Activated CD8-positive, alpha-beta T cell treated with anti-CD3 and anti-CD28 coated beads for 36 hours (primary cell): ENCODE results near the gene FBXL19. TPM values are rescaled to one million over a fixed set of nuclear protein-coding genes. Genes with fewer than 3 reads are reported as not detected.

Source experiments
- ATAC-seq: fragments of 200-7000 bp; cut with Tn5 transposase; one replicate; pipeline ENCODE4 v1.10.0; 2021; ENCODE audit warnings: mild to moderate bottlenecking, moderate library complexity
- CTCF ChIA-PET: fragments of 350-600 bp; sonication (Branson Sonifier 250); formaldehyde crosslinking; loops from one replicate; lab custom pipeline; 2021; ENCODE audit warnings: antibody characterized with exemption; lab: Charles Lee
- POLR2A ChIA-PET: fragments of 350-600 bp; sonication (Branson Sonifier 250); formaldehyde crosslinking; loops from one replicate; lab custom pipeline; 2021; ENCODE audit warnings: antibody characterized with exemption; lab: Charles Lee
- DNase-seq: peaks from one replicate; pipeline ENCODE4 v3.0.0-alpha.2; 2020
- H3K27ac Mint-ChIP-seq: one replicate; pipeline ENCODE4 v1.8.0; 2021; ENCODE audit warnings: mild to moderate bottlenecking, mixed read lengths
- H3K27me3 Mint-ChIP-seq: one replicate; pipeline ENCODE4 v1.8.0; 2021; ENCODE audit warnings: mixed read lengths
- H3K36me3 Mint-ChIP-seq: one replicate; pipeline ENCODE4 v1.8.0; 2021; ENCODE audit warnings: low read depth, mixed read lengths
- H3K4me1 Mint-ChIP-seq: one replicate; pipeline ENCODE4 v1.8.0; 2021; ENCODE audit warnings: low read depth, mixed read lengths
- H3K4me3 Mint-ChIP-seq: one replicate; pipeline ENCODE4 v1.8.0; 2021; ENCODE audit warnings: mild to moderate bottlenecking, moderate library complexity, mixed read lengths
- H3K9me3 Mint-ChIP-seq: one replicate; pipeline ENCODE4 v1.8.0; 2021; ENCODE audit warnings: mixed read lengths
- CTCF ChIP-seq: fragments of 200-600 bp; IDR thresholded peaks from one replicate; pipeline ENCODE4 v1.8.0; 2022; ENCODE audit warnings: antibody characterized with exemption, mild to moderate bottlenecking
- intact Hi-C: fragments of 100-400 bp; cut with micrococcal nuclease; formaldehyde crosslinking; loops from one replicate; pipeline ENCODE4 v1.10.0; 2022
- total RNA-seq, 2 experiments: library from RNA; stranded (reverse); gene quantifications; one replicate each; pipeline ENCODE4 v1.2.3, GENCODE V29; 2021

Gene FBXL19
- total RNA-seq, 2 experiments from 2014 or later, result 21.1 to 22.0 TPM

GRCh38 chr16:30987581-30988190 is 64.3 kb downstream of the FBXL19 start:
- TF ChIP-seq CTCF, result no peak
- DNase-seq (no peak), ATAC-seq (no peak)
- H3K36me3 Mint-ChIP-seq, result peaks cover 3% of the 10 kb centered on the region
- no peak overlapping the region for H3K27ac Mint-ChIP-seq
- H3K27me3 Mint-ChIP-seq, result no peaks in the 10 kb centered on the region
- no peaks in the 10 kb centered on the region for H3K4me1 Mint-ChIP-seq
- ChIA-PET CTCF (no interaction called here), POLR2A (interaction anchor here (1.3 kb wide), 1 partner anchor 205 kb away, joined by 3 read pairs; no protein-coding TSS in a partner anchor)
- intact Hi-C loops, result no loop called here
- no peaks in the 10 kb centered on the region for H3K9me3 Mint-ChIP-seq
- H3K4me3 Mint-ChIP-seq, result no peak overlapping the region

- no peak overlapping the region for H3K4me3 Mint-ChIP-seq
- intact Hi-C loops, result no loop called here
- peaks cover 5% of the 10 kb centered on the region for H3K4me1 Mint-ChIP-seq
- TF ChIP-seq CTCF, result no peak
- ATAC-seq (no peak), DNase-seq (no peak)
- no peaks in the 10 kb centered on the region for H3K36me3 Mint-ChIP-seq
- CTCF ChIA-PET, result no interaction called here
- POLR2A ChIA-PET, result no interaction called here
- H3K27ac Mint-ChIP-seq, result no peak overlapping the region
- no peaks in the 10 kb centered on the region for H3K9me3 Mint-ChIP-seq
- H3K27me3 Mint-ChIP-seq, result no peaks in the 10 kb centered on the region
These were observed 66.2 kb downstream of the FBXL19 start for GRCh38 chr16:30989469-30990047.

GRCh38 chr16:30990105-30990504 is 66.7 kb downstream of the FBXL19 start:
- intact Hi-C loops, result no loop called here
- Mint-ChIP-seq H3K4me3 (no peak overlapping the region), H3K27me3 (no peaks in the 10 kb centered on the region), H3K9me3 (no peaks in the 10 kb centered on the region), H3K36me3 (no peaks in the 10 kb centered on the region), H3K27ac (no peak overlapping the region), H3K4me1 (peaks cover 5% of the 10 kb centered on the region)
- ATAC-seq (no peak), DNase-seq (no peak)
- no peak for TF ChIP-seq CTCF
- CTCF ChIA-PET, result no interaction called here
- POLR2A ChIA-PET, result no interaction called here

DNA sequence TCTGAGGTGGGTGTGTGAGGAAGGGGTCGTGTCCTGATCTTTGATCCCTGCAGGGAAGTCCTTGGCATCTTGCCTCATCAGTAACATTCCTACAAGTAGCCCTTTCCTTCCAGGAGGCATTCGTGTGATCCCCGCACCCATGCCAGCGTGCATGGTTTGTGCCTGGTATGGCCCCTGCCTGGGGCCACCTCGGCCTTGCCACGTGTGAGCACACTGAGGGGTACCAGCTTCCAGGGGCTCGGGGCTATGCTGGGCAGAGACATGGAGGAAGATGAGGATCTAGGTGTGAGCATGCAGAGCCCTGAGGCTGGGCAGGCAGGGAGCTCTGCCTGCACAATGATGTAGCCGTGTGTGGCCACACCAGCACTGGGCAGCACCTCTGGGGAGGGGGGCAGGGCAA is 67.7 kb downstream of the FBXL19 start:
- intact Hi-C loops, result no loop called here
- H3K4me1 Mint-ChIP-seq, result peaks cover 5% of the 10 kb centered on the region
- TF ChIP-seq CTCF, result no peak
- no peaks in the 10 kb centered on the region for H3K9me3 Mint-ChIP-seq
- POLR2A ChIA-PET, result no interaction called here
- H3K27me3 Mint-ChIP-seq, result no peaks in the 10 kb centered on the region
- ATAC-seq, result no peak
- H3K4me3 Mint-ChIP-seq, result no peak overlapping the region
- H3K36me3 Mint-ChIP-seq, result no peaks in the 10 kb centered on the region
- CTCF ChIA-PET, result no interaction called here
- no peak for DNase-seq
- no peak overlapping the region for H3K27ac Mint-ChIP-seq

- no peak overlapping the region for H3K27ac Mint-ChIP-seq
- intact Hi-C loops, result no loop called here
- TF ChIP-seq CTCF, result no peak
These were observed 69.0 kb downstream of the FBXL19 start for GRCh38 chr16:30992276-30992780.

More at GRCh38 chr16:30992276-30992780, 69.0 kb downstream of the FBXL19 start:
- DNase-seq (no peak), ATAC-seq (no peak)
- CTCF ChIA-PET, result no interaction called here
- Mint-ChIP-seq H3K36me3 (no peaks in the 10 kb centered on the region), H3K27me3 (no peaks in the 10 kb centered on the region), H3K4me3 (no peak overlapping the region), H3K9me3 (no peaks in the 10 kb centered on the region), H3K4me1 (peaks cover 13% of the 10 kb centered on the region)
- POLR2A ChIA-PET, result interaction anchor here (0.5 kb wide), 1 partner anchor 173 kb away, joined by 3 read pairs; no protein-coding TSS in a partner anchor
